GM21390 (cell line): ENCODE data around the gene BOC.

Experiments used
- ATAC-seq: cut with Tn5 transposase; IDR thresholded peaks from one replicate; pipeline ENCODE4 v1.9.1; 2021; ENCODE audit not compliant: unreplicated experiment

The BOC gene

GRCh38 chr3:113331187-113331586 is 119.8 kb downstream of the BOC start:
- no peak for ATAC-seq
